Ishikawa (cell line): ENCODE results near the gene RAX.

ENCODE experiments used
- CEBPB ChIP-seq: IDR thresholded peaks from 2 replicates; pipeline ENCODE4 v1.6.1; 2012
- CREB1 ChIP-seq: IDR thresholded peaks from 2 replicates; pipeline ENCODE4 v1.6.1; 2012; ENCODE audit warnings: low read depth
- EGR1 ChIP-seq: IDR thresholded peaks from 2 replicates; pipeline ENCODE4 v1.6.1; 2012
- EP300 ChIP-seq: IDR thresholded peaks from 2 replicates; pipeline ENCODE4 v1.6.1; 2012; ENCODE audit warnings: borderline replicate concordance
- FOXM1 ChIP-seq: IDR thresholded peaks from 2 replicates; pipeline ENCODE4 v1.6.1; 2012; ENCODE audit warnings: low read depth, borderline replicate concordance
- NFIC ChIP-seq: IDR thresholded peaks from 2 replicates; pipeline ENCODE4 v1.6.1; 2012
- RAD21 ChIP-seq: IDR thresholded peaks from 2 replicates; pipeline ENCODE4 v1.6.1; 2012; ENCODE audit warnings: low read depth
- TAF1 ChIP-seq: IDR thresholded peaks from 2 replicates; pipeline ENCODE4 v1.6.1; 2012; ENCODE audit warnings: low read depth, mild to moderate bottlenecking
- TCF12 ChIP-seq: IDR thresholded peaks from 2 replicates; pipeline ENCODE4 v1.6.1; 2012; ENCODE audit warnings: low read depth
- TEAD4 ChIP-seq: IDR thresholded peaks from 2 replicates; pipeline ENCODE4 v1.6.1; 2012
- YY1 ChIP-seq: IDR thresholded peaks from 2 replicates; pipeline ENCODE4 v1.6.1; 2012; ENCODE audit warnings: low read depth
- ZBTB7A ChIP-seq: IDR thresholded peaks from 2 replicates; pipeline ENCODE4 v1.6.1; 2012; ENCODE audit warnings: low read depth
- TF ChIP-seq, protein P1 (sequence below): IDR thresholded peaks from 2 replicates; pipeline ENCODE4 v1.6.1; 2012
- TF ChIP-seq, protein P2 (sequence below): IDR thresholded peaks from 2 replicates; pipeline ENCODE4 v1.6.1; 2012
- TF ChIP-seq, protein P3 (sequence below): IDR thresholded peaks from 2 replicates; pipeline ENCODE4 v1.6.1; 2012; ENCODE audit warnings: low read depth, mild to moderate bottlenecking

The RAX gene

DNA sequence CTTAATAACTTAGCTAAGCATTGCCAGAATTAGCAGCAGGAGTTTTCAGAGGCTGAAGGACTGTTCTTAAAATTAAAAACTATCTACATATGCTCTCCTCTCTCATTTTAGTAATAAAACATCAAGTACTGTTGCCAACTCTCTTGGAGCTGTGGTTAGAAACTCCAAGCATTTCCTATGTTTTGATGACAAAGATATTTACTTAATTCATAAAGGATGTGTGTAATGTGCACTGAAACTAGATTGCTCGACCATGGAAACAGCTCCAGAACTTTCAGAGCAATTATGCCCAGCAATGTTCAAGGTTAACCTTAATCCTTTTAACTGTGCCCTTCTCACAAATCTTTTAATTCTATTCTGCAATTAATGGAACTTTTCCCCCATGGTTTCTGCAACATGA lies 44.9 kb downstream of the RAX start:
- no peak for TF ChIP-seq YY1
- TF ChIP-seq TCF12, result no peak
- no peak for TF ChIP-seq ZBTB7A
- no peak for TF ChIP-seq RAD21
- no peak for TF ChIP-seq NFIC
- TF ChIP-seq CREB1, result no peak
- TF ChIP-seq EP300, result no peak
- TF ChIP-seq EGR1, result no peak
- TF ChIP-seq CEBPB, result no peak
- TF ChIP-seq FOXM1, result no peak
- TF ChIP-seq, protein P1, sequence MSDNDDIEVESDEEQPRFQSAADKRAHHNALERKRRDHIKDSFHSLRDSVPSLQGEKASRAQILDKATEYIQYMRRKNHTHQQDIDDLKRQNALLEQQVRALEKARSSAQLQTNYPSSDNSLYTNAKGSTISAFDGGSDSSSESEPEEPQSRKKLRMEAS, result no peak
- TF ChIP-seq, protein P2, sequence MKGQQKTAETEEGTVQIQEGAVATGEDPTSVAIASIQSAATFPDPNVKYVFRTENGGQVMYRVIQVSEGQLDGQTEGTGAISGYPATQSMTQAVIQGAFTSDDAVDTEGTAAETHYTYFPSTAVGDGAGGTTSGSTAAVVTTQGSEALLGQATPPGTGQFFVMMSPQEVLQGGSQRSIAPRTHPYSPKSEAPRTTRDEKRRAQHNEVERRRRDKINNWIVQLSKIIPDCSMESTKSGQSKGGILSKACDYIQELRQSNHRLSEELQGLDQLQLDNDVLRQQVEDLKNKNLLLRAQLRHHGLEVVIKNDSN, result no peak
- no peak for TF ChIP-seq TEAD4
- TF ChIP-seq, protein P3, sequence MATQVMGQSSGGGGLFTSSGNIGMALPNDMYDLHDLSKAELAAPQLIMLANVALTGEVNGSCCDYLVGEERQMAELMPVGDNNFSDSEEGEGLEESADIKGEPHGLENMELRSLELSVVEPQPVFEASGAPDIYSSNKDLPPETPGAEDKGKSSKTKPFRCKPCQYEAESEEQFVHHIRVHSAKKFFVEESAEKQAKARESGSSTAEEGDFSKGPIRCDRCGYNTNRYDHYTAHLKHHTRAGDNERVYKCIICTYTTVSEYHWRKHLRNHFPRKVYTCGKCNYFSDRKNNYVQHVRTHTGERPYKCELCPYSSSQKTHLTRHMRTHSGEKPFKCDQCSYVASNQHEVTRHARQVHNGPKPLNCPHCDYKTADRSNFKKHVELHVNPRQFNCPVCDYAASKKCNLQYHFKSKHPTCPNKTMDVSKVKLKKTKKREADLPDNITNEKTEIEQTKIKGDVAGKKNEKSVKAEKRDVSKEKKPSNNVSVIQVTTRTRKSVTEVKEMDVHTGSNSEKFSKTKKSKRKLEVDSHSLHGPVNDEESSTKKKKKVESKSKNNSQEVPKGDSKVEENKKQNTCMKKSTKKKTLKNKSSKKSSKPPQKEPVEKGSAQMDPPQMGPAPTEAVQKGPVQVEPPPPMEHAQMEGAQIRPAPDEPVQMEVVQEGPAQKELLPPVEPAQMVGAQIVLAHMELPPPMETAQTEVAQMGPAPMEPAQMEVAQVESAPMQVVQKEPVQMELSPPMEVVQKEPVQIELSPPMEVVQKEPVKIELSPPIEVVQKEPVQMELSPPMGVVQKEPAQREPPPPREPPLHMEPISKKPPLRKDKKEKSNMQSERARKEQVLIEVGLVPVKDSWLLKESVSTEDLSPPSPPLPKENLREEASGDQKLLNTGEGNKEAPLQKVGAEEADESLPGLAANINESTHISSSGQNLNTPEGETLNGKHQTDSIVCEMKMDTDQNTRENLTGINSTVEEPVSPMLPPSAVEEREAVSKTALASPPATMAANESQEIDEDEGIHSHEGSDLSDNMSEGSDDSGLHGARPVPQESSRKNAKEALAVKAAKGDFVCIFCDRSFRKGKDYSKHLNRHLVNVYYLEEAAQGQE, result no peak

DNA sequence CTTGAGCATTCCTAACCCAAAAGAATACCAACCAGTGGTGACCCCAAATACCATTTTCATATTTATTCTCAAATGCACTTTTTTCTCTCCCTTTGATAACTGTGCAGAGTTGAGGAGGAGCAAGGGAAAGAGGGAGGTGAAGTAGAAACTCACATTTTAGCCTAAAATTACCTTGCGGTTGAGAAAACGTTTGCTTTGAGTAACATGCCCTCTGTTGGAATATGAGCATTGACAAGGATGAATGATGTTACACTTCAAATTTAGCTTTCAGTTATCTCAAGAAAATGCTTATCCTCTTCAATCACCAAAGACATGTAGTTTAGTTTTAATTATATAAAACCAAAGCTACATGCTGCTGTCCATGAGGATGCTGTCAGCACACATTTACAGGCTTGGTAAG lies 50.9 kb downstream of the RAX start:
- TF ChIP-seq, protein P2, result no peak
- TF ChIP-seq, protein P1, result no peak
- TF ChIP-seq FOXM1 (no peak), RAD21 (no peak), TEAD4 (no peak), EGR1 (no peak), ZBTB7A (no peak), CEBPB (no peak), EP300 (no peak), CREB1 (no peak)
- TF ChIP-seq, protein P3, result no peak

DNA sequence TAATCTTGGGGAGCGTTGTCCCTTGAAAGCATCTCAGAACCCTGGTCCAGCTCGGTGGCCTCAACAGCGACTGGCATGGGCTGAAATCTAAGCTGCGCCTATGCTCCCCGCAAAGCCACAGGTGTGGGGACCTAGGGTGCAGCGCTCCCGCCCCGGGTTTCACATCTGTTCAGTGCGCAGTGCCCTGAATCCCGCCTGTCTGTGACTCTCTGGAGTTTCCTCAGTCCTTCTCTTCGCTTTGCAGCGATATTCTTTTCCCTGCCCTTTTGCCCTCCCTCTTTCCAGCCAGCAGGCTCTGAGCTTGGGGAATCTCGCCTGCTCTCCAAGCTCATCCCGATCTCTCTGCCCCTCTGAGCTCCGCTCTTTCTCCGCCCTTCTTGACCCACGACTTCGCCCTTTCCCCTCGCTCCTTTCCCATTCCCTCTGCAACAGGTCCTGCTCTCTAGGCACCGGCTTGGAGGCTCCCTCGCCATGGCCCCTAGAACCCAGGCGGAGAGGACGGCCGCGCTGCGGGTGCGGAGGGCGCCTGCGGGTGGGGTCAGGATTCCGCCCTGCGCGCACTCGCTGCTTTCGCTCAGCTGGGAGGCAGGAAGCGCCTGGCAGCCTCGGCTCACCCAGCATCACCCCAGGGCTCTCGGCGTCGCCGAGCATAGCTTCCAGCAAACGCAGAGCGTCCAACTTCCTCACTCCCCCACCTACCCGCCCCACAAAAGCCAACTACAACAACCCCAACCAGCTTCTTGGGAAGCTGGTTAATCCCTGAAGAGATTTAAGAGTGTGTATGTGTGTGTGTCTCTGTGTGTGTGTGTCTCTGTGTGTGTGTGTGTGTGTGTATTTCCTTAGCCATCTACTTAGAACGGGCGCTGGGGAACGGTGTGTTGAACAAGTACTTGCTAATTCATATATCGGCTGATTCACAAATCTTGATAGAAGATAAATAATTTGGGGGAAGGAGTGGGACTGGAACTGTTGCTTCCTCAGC lies 52.2 kb downstream of the RAX start:
- TF ChIP-seq, protein P3, result no peak
- TF ChIP-seq, protein P2, result no peak
- TF ChIP-seq, protein P1, result no peak
- TF ChIP-seq NFIC, result no peak
- no peak for TF ChIP-seq TAF1
- TF ChIP-seq RAD21, result no peak

DNA sequence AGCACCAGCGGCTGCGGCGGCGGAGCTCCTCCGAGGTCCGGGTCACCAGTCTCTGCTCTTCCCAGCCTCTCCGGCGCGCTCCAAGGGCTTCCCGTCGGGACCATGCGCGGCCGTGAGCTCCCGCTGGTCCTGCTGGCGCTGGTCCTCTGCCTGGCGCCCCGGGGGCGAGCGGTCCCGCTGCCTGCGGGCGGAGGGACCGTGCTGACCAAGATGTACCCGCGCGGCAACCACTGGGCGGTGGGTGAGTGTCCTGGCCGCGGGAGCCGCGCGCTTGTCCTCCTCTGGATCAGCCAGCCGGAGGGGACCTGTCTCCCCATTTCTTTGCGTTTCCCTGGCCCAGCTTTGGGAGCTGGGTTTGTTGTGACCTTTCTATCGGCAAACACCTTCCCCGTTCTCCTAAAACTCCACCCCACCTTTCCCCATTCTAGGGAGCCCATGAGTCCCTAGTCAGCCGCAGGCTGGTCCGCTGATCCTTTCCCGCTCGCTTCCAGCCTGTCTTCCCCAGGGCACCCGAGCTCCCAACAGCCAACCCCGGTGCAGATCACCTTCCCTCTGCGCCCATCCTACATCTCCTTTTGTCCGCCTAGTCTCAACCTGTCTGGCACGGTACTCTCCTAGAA lies 53.0 kb downstream of the RAX start:
- TF ChIP-seq EGR1 (no peak), TCF12 (no peak), TAF1 (no peak), NFIC (no peak), RAD21 (no peak), TEAD4 (no peak), ZBTB7A (no peak), FOXM1 (no peak), EP300 (no peak), CREB1 (no peak), CEBPB (no peak), YY1 (no peak)
- TF ChIP-seq, protein P2, result no peak
- TF ChIP-seq, protein P1, result no peak
- TF ChIP-seq, protein P3, result no peak
